GM06990 (cell line): ENCODE results near the gene ATRIP.

Experiments
- DNase-seq: peaks from one replicate; pipeline ENCODE4 v3.0.0-alpha.2; 2011; ENCODE audit not compliant: insufficient read length; ENCODE audit errors: extremely low read depth
- H3K27me3 ChIP-seq: replicated peaks from 2 replicates; pipeline ENCODE4 v1.6.0; 2011; ENCODE audit warnings: low read length; ENCODE audit not compliant: control insufficient read depth, insufficient read depth
- H3K36me3 ChIP-seq: 2 replicates; pipeline ENCODE4 v1.5.1; 2011; ENCODE audit warnings: low read length; ENCODE audit not compliant: control insufficient read depth, insufficient read depth
- H3K4me3 ChIP-seq: replicated peaks from 2 replicates; pipeline ENCODE4 v1.5.1; 2011; ENCODE audit warnings: low read depth, mild to moderate bottlenecking, control low read depth, low read length
- TF ChIP-seq, protein P1 (sequence below): IDR thresholded peaks from 2 replicates; pipeline ENCODE4 v1.5.1; 2011; ENCODE audit warnings: low read length, control low read depth, mild to moderate bottlenecking, inconsistent platforms; ENCODE audit not compliant: insufficient read depth, poor library complexity, severe bottlenecking

ATRIP gene

DNA sequence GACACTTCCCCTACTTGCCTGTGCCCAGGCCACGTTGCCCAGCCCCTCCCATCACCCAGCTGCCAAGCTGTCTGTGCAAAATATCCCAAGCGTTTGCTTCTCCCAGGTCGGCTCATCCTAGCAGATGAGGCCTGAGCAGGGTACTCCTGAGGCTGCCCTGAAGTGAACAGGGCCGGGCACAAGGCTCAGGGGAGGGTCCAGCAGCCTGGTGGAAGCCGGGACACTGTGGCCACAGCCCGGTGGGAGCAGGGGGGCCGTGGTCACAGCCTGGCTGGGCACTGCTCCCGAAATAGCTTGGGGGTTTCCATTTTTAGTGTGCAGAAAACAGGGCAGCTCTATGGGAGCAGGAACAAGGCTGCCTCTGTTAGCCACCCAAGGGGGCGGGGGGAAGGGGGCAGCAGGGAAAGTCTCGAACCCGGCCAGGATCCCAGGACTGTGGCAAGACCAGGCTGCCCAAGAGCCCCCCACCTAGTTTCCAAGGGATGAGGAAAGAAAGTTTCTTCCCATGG is 20.1 kb upstream of the ATRIP start:
- DNase-seq, result no peak
- Histone ChIP-seq H3K27me3 (no peaks in the 10 kb centered on the region), H3K36me3 (no peaks in the 10 kb centered on the region), H3K4me3 (no peak overlapping the region)
- TF ChIP-seq, protein P1, sequence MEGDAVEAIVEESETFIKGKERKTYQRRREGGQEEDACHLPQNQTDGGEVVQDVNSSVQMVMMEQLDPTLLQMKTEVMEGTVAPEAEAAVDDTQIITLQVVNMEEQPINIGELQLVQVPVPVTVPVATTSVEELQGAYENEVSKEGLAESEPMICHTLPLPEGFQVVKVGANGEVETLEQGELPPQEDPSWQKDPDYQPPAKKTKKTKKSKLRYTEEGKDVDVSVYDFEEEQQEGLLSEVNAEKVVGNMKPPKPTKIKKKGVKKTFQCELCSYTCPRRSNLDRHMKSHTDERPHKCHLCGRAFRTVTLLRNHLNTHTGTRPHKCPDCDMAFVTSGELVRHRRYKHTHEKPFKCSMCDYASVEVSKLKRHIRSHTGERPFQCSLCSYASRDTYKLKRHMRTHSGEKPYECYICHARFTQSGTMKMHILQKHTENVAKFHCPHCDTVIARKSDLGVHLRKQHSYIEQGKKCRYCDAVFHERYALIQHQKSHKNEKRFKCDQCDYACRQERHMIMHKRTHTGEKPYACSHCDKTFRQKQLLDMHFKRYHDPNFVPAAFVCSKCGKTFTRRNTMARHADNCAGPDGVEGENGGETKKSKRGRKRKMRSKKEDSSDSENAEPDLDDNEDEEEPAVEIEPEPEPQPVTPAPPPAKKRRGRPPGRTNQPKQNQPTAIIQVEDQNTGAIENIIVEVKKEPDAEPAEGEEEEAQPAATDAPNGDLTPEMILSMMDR, result no peak

DNA sequence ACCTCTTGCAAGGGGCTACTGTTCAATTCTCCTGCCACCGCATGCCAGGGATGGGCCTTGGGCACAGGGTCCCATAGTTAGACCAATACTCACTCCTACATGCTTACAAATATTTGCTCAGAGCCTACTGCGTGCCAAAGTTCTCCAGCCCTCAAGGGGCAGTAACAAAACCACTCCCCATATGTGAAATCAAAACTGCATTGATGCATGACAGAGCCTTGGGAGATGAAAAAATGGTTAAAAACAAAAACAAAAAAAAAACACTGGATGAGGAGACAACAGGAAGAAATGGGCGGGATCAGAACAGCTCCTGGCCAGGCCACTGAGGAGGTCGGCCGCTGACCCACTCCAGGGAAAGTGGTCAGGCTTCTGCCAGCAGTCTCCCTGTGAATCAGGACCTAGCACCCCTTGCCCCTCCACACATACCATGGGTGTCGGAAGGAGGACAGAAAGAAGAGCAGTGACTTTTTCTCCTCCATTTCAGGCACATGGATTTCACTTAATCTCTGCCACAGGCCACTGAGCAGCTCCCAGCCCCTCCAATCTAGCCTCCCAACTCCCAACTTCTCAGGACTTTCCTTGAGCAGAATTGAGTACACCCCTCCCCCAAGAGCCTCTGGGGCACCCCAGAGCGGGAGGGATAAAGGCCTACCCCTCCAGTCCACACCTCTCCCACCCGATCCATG is 19.4 kb upstream of the ATRIP start:
- DNase-seq, result no peak
- H3K36me3 ChIP-seq, result no peaks in the 10 kb centered on the region

DNA sequence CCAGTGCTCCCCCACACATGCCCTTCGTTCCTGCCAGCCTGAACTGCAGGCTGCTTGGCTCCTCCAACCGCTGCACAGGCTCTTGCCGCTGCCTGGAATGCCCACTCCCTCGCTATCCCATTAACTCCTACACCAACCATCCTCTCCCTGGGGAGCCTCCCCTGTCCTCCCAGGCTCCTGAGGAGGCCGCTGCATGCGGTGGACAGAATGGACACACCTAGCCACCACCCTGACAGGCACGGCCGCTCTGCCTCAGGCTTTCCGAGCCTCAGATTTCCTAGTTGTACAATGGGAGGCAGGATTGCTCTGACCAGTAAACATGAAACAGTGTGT is 18.9 kb upstream of the ATRIP start:
- Histone ChIP-seq H3K36me3 (peaks cover 3% of the 10 kb centered on the region; the same call in 1 of the 2 replicates), H3K4me3 (no peak overlapping the region), H3K27me3 (no peaks in the 10 kb centered on the region)
- TF ChIP-seq, protein P1, result no peak
- no peak for DNase-seq

More for the DNA sequence above, 19.4 kb upstream of the ATRIP start:
- H3K4me3 ChIP-seq, result no peak overlapping the region
- TF ChIP-seq, protein P1, result no peak
- no peaks in the 10 kb centered on the region for H3K27me3 ChIP-seq

DNA sequence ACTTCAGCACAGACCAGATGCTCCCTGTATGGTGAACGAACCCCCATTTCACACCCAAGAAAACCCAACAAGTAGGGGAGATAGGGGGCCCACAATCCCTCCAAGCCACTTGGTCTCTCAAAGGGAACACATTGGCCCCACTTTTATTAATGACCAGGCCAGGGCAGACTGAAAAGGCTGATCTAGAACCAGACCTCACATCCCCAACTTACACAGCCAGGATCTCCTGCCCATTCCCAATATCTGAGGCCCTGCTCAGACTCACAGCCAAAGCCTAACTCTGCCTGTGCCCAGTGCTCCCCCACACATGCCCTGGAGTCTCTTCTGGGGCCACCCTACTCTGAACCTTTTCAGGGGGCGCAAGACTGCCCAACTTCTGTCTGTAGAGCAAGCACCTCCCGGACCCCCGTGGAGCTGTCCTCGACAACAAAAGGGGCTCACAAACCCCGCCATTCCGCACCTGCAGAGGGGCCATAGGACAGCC is 18.4 kb upstream of the ATRIP start:
- Histone ChIP-seq H3K27me3 (no peaks in the 10 kb centered on the region), H3K4me3 (no peak overlapping the region), H3K36me3 (peaks cover 6% of the 10 kb centered on the region)
- TF ChIP-seq, protein P1, result no peak
- DNase-seq, result no peak

DNA sequence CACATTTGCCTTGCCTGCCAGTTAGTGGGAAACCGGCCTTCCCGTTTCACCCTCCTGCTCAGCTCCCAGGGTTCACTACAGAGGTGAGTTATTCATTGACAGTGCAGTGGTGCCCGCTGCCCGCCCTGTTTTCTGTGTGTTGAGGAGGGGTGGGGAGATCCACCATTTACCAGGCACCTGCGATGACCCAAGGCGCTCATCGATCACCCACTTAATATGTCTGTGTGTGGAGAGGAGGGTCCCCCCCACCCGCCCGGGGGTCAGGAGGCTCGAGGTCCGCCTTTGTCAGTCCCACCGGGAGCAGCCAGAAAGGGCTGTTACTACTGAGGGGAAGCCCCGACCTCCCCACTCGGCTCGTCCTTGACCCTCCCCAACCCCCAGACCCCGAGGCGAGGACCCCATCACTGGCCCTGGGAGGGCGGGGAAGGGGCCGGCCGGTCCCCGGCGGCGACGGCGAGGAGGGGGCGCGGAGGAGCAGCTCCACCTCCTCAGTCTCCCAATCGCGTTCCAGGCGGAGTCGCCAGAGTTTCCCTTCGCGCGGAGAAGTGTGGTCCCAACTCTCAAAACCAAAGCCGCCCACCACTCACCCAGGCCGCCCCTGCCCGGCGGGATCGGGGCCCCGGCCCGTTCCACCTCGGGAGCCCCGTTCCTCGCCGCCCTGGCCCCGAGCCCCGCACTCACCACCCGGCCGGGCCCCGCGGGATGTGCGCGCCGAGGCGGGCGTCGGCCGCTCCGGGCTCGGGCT is 17.8 kb upstream of the ATRIP start:
- peak overlapping the region; percentile 60 for H3K4me3 ChIP-seq
- no peak for DNase-seq
- no peaks in the 10 kb centered on the region for H3K27me3 ChIP-seq
- TF ChIP-seq, protein P1, result no peak
- peaks cover 12% of the 10 kb centered on the region for H3K36me3 ChIP-seq
